ENCODE data around the gene UNC13B. TPM values are rescaled to one million over a fixed set of nuclear protein-coding genes. Genes with fewer than 3 reads are reported as not detected.

Gene UNC13B
- total and polyA plus RNA-seq, 2 donors (not counting 1 experiment from before 2014, with no cell fraction given) = 0.19 to 0.25 TPM

- Histone ChIP-seq H3K27me3 (replicated peaks in 1 of 4; ENCODE audit: control extremely low read depth in 1 of 4, control insufficient read depth in 3 of 4, insufficient read depth in 4 of 4, low read length in 3 of 4) (peaks cover 0 to 3% (median 0%) of the 10 kb centered on the region in 4 experiments), H4K20me1 (ENCODE audit: control insufficient read depth, insufficient read depth, low read length, poor library complexity, severe bottlenecking) (no peaks in the 10 kb centered on the region), H3K4me3 (ENCODE audit: control extremely low read depth in 1 of 5, extremely low read depth in 1 of 5, insufficient read depth in 1 of 5, low read depth in 2 of 5, low read length in 4 of 5) (no peak overlapping the region), H3K4me2 (replicated peaks; ENCODE audit: low read depth, low read length, poor library complexity, severe bottlenecking) (no peak overlapping the region), H3K36me3 (replicated peaks in 1 of 2; ENCODE audit: control extremely low read depth in 1 of 2, control insufficient read depth in 1 of 2, extremely low read depth in 1 of 2, insufficient read depth in 2 of 2, low read length in 1 of 2) (no peaks in the 10 kb centered on the region), H3K27ac (ENCODE audit: low read length in 2 of 2) (no peak overlapping the region), H3K4me1 (ENCODE audit: control insufficient read depth in 2 of 2, insufficient read depth in 2 of 2, low read length in 2 of 2) (no peaks in the 10 kb centered on the region), H2AFZ (ENCODE audit: insufficient read depth, low read depth, low read length, poor library complexity, severe bottlenecking) (no peak overlapping the region), H3K9me3 (ENCODE audit: control extremely low read depth in 1 of 3, control insufficient read depth in 2 of 3, insufficient read depth in 1 of 3, low read length in 2 of 3) (no peaks in the 10 kb centered on the region), H3K9ac (ENCODE audit: low read length) (no peak overlapping the region), H3K79me2 (ENCODE audit: control insufficient read depth, insufficient read depth, low read length) (no peaks in the 10 kb centered on the region)
- H3K4me1 Mint-ChIP-seq = no peaks in the 10 kb centered on the region
- POLR2A ChIA-PET = no interaction called here
- no peak for DNase-seq
- H3K9me3 Mint-ChIP-seq (ENCODE audit: insufficient read depth) = no peaks in the 10 kb centered on the region
- ATAC-seq (ENCODE audit: low read depth) = no peak
- no peak for TF ChIP-seq EZH2 (IDR thresholded peaks at IDR 0.05; ENCODE audit: borderline replicate concordance, insufficient read depth, low read depth, low read length, poor library complexity, severe bottlenecking)
- TF ChIP-seq CTCF (IDR thresholded peaks at IDR 0.05) = no peak
- H3K4me3 Mint-ChIP-seq = no peak overlapping the region
- H3K27ac Mint-ChIP-seq = no peak overlapping the region
- H3K27me3 Mint-ChIP-seq = peaks cover 10% of the 10 kb centered on the region
- CTCF ChIA-PET = no interaction called here
- intact Hi-C loops (cut with micrococcal nuclease) = no loop called here
These were observed 15.7 kb downstream of the UNC13B start for GRCh38 chr9:35177520-35177919.

GRCh38 chr9:35179347-35180280 is 17.8 kb downstream of the UNC13B start:
- no peak overlapping the region for H2AFZ ChIP-seq (ENCODE audit: insufficient read depth, low read depth, low read length, poor library complexity, severe bottlenecking)
- no peaks in the 10 kb centered on the region for H3K36me3 ChIP-seq (replicated peaks in 1 of 2; ENCODE audit: control extremely low read depth in 1 of 2, control insufficient read depth in 1 of 2, extremely low read depth in 1 of 2, insufficient read depth in 2 of 2, low read length in 1 of 2)
- 88% methylated on average over 1 of the region's 4 CpGs for WGBS (ENCODE audit: insufficient coverage)
- H3K9ac ChIP-seq (ENCODE audit: low read length) = no peak overlapping the region
- Mint-ChIP-seq H3K4me3 (no peak overlapping the region), H3K4me1 (no peaks in the 10 kb centered on the region), H3K27ac (no peak overlapping the region), H3K27me3 (peaks cover 7% of the 10 kb centered on the region), H3K9me3 (ENCODE audit: insufficient read depth) (no peaks in the 10 kb centered on the region)
- H3K27ac ChIP-seq (ENCODE audit: low read length in 2 of 2) = no peak overlapping the region
- DNase-seq = no peak
- no peak overlapping the region for H3K4me3 ChIP-seq (ENCODE audit: control extremely low read depth in 1 of 5, extremely low read depth in 1 of 5, insufficient read depth in 1 of 5, low read depth in 2 of 5, low read length in 4 of 5)
- no peaks in the 10 kb centered on the region for H3K79me2 ChIP-seq (ENCODE audit: control insufficient read depth, insufficient read depth, low read length)
- no peaks in the 10 kb centered on the region for H4K20me1 ChIP-seq (ENCODE audit: control insufficient read depth, insufficient read depth, low read length, poor library complexity, severe bottlenecking)
- ChIA-PET POLR2A (no interaction called here), CTCF (no interaction called here)
- H3K4me2 ChIP-seq (replicated peaks; ENCODE audit: low read depth, low read length, poor library complexity, severe bottlenecking) = no peak overlapping the region
- no peak for TF ChIP-seq CTCF (IDR thresholded peaks at IDR 0.05)
- no peak for TF ChIP-seq EZH2 (IDR thresholded peaks at IDR 0.05; ENCODE audit: borderline replicate concordance, insufficient read depth, low read depth, low read length, poor library complexity, severe bottlenecking)
- H3K9me3 ChIP-seq (ENCODE audit: control extremely low read depth in 1 of 3, control insufficient read depth in 2 of 3, insufficient read depth in 1 of 3, low read length in 2 of 3) = peaks cover 0 to 11% (median 0%) of the 10 kb centered on the region in 3 donors
- no peaks in the 10 kb centered on the region for H3K4me1 ChIP-seq (ENCODE audit: control insufficient read depth in 2 of 2, insufficient read depth in 2 of 2, low read length in 2 of 2)
- H3K27me3 ChIP-seq (replicated peaks in 1 of 4; ENCODE audit: control extremely low read depth in 1 of 4, control insufficient read depth in 3 of 4, insufficient read depth in 4 of 4, low read length in 3 of 4) = peaks cover 0 to 3% (median 0%) of the 10 kb centered on the region in 4 experiments
- intact Hi-C loops (cut with micrococcal nuclease) = no loop called here
- no peak for ATAC-seq (ENCODE audit: low read depth)

All from B cell (primary cell).